GM18951 (cell line): ENCODE measurements around the gene CCDC15.

Experiments
- POLR2A ChIP-seq: IDR thresholded peaks from 4 replicates; pipeline ENCODE4 v1.6.1; 2011; ENCODE audit warnings: mild to moderate bottlenecking; ENCODE audit not compliant: insufficient read length, insufficient read depth; ENCODE audit errors: extremely low read depth
- in situ Hi-C: fragments of 300-500 bp; cut with MboI; formaldehyde crosslinking; loops from one replicate; pipeline ENCODE4 v1.12.0; 2022; ENCODE audit warnings: low sequenced_read_pairs, mixed read lengths, inconsistent platforms; ENCODE audit not compliant: unreplicated experiment

CCDC15 gene

GRCh38 chr11:124934862-124935547 is 19.0 kb upstream of the CCDC15 start:
- no peak for TF ChIP-seq POLR2A
- in situ Hi-C loops: no loop called here

- in situ Hi-C loops: no loop called here
- no peak for TF ChIP-seq POLR2A
Measured at GRCh38 chr11:124935548-124936514, 18.2 kb upstream of the CCDC15 start, which contains the start of gene HEPACAM. TSS of gene HEPACAM (minus strand) at chr11:124936047. CDS start at chr11:124936006, 41 bp downstream.

DNA sequence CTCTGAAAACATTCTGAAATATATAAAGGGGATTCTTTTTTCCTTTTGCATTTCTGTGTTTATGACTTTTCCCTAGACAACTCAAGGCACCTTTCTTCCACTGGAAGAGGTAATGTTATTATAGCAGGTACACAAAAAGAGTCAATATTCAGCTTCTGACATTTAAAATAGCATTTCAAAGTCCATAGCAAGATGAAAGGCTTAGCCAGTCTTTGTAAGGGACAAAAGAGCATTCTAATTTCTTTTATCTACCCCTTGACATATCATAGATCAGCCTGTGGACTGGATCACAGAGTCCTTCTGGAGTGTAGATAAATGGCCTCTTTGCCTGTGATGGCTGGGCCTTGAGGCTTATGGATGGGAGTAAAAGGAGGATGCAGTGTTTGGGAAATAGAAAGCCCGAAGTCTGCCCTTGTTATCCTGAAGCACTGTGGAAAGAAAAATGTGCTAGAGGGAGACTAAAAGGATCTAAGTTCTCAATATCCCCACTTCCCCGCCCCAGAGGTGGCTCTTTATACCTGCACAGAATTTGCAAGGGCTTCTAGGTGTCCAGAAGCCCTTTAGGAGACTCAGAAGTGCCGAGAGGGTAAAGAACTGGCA is 16.6 kb upstream of the CCDC15 start:
- TF ChIP-seq POLR2A: no peak
- in situ Hi-C loops: no loop called here

DNA sequence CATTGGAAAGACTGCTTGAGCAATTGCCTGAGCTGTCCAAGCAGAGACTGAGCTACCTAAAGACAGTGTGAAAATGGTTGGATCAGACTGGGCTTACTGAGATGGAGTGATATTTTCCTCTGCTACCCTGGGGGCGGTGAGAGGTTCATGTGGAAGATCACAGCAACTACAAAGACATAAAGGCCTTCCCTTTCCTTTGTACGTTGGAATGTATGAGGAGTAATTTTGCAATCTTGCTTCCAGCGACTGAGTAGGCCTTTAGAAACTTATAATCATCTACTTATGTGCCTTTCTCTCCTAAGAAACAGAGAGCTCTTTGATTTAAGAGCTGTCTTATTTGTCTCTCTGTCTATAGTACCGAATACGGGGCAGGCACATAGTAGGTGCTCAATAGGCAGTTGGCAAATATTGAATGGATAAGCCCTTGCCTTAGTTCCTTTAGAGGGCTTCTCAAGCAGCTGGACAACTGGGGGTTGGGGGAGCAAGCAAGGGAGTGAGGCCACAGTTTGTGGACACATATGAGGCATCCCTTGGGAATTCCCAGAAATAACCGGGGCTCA is 15.7 kb upstream of the CCDC15 start:
- no peak for TF ChIP-seq POLR2A

GRCh38 chr11:124938970-124939369 is 15.0 kb upstream of the CCDC15 start:
- in situ Hi-C loops: no loop called here
- no peak for TF ChIP-seq POLR2A

More for the DNA sequence above, 15.7 kb upstream of the CCDC15 start:
- in situ Hi-C loops: no loop called here

GRCh38 chr11:124941703-124942102 is 12.3 kb upstream of the CCDC15 start:
- in situ Hi-C loops: no loop called here
- TF ChIP-seq POLR2A: no peak

- in situ Hi-C loops: no loop called here
- TF ChIP-seq POLR2A: no peak
Measured at GRCh38 chr11:124942466-124943253, 11.3 kb upstream of the CCDC15 start.

DNA sequence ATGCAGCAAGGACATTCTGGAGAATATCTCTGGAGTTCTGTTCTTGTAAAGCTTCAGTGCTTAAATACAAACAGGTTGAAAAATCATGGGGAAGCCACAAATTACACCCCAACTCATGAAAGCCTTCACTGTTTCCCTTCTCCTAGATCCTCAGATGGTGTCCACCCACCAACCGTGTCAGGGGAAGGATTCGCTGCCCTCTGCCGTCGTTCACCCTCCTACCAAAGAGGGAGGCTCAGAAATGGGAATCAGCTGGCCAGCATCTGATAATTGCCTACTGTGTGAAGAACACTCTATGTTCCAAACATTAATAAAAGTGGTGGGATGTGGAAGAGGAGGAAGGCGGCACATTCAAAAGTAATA is 10.8 kb upstream of the CCDC15 start:
- no peak for TF ChIP-seq POLR2A
- in situ Hi-C loops: no loop called here

GRCh38 chr11:124943741-124944140 is 10.3 kb upstream of the CCDC15 start:
- TF ChIP-seq POLR2A: no peak
- in situ Hi-C loops: no loop called here

- in situ Hi-C loops: no loop called here
- no peak for TF ChIP-seq POLR2A
Measured at GRCh38 chr11:124944565-124944964, 9.4 kb upstream of the CCDC15 start.

GRCh38 chr11:124945826-124946225 is 8.2 kb upstream of the CCDC15 start:
- in situ Hi-C loops: no loop called here
- TF ChIP-seq POLR2A: no peak

GRCh38 chr11:124946735-124947141 is 7.3 kb upstream of the CCDC15 start:
- in situ Hi-C loops: no loop called here
- no peak for TF ChIP-seq POLR2A
